ENCODE results near the gene RTBDN.

The RTBDN gene

DNA sequence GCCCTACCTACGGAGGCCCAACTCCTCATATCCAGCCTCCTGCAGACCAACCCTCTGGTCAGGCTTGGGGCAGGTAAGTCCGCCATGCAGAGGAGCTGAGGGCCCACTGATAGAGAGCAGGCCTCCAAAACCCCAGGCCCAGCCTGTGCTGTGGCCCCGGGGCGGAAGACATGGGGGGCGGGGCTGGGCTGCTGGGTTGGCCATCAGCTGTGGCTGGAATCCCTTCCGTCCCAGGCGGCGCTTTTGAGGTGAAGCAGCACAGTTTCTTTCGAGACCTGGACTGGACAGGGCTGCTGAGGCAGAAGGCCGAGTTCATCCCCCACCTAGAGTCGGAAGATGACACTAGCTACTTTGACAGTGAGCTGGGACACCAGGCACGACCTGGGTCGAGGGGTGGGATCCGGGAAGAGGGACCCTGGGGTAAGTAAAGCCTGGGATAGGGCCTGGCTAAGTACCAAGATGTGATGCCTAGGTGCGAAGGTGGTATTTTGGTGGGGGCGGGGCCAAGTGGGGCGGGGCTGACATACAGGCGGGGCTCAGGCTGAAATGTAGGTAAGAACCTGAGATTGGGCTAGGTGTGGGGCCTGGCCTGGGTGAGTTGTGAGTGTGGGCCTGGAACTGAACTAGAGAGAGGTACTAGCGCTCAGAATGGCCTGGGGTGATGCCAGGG is 31.5 kb upstream of the RTBDN start:
- no peak overlapping the region for H3K4me3 ChIP-seq (ENCODE audit: low read depth, low read length)
- TF ChIP-seq, protein P1, sequence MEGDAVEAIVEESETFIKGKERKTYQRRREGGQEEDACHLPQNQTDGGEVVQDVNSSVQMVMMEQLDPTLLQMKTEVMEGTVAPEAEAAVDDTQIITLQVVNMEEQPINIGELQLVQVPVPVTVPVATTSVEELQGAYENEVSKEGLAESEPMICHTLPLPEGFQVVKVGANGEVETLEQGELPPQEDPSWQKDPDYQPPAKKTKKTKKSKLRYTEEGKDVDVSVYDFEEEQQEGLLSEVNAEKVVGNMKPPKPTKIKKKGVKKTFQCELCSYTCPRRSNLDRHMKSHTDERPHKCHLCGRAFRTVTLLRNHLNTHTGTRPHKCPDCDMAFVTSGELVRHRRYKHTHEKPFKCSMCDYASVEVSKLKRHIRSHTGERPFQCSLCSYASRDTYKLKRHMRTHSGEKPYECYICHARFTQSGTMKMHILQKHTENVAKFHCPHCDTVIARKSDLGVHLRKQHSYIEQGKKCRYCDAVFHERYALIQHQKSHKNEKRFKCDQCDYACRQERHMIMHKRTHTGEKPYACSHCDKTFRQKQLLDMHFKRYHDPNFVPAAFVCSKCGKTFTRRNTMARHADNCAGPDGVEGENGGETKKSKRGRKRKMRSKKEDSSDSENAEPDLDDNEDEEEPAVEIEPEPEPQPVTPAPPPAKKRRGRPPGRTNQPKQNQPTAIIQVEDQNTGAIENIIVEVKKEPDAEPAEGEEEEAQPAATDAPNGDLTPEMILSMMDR (IDR thresholded peaks at IDR 0.05; ENCODE audit: insufficient read depth, low read depth, low read length, missing control alignments): no peak
- DNase-seq (ENCODE audit: low read depth): no peak

- TF ChIP-seq, protein P1 (IDR thresholded peaks at IDR 0.05; ENCODE audit: insufficient read depth, low read depth, low read length, missing control alignments): no peak
- no peak overlapping the region for H3K4me3 ChIP-seq (ENCODE audit: low read depth, low read length)
- DNase-seq (ENCODE audit: low read depth): no peak
Measured at GRCh38 chr19:12864721-12865715, 30.6 kb upstream of the RTBDN start.

GRCh38 chr19:12864143-12864542 is 29.8 kb upstream of the RTBDN start:
- no peak for DNase-seq (ENCODE audit: low read depth)
- TF ChIP-seq, protein P1 (IDR thresholded peaks at IDR 0.05; ENCODE audit: insufficient read depth, low read depth, low read length, missing control alignments): no peak
- no peak overlapping the region for H3K4me3 ChIP-seq (ENCODE audit: low read depth, low read length)

DNA sequence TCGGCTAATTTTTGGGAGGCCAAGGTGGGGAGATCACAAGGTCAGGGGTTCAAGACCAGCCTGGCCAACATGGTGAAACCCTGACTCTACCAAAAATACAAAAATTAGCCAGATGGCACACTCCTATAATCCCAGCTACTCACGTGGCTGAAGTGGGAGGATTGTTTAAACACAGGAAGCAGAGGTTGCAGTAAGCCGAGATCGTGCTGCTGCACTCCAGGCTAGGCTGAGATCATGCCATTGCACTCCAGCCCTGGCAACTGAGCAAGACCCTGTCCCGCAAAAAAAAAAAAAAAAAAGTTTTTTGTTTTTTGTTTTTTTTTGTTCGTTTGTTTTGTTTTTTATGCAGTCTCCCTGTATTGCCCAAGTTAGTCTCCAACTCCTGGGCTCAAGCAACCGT is 25.2 kb upstream of the RTBDN start:
- TF ChIP-seq, protein P1 (IDR thresholded peaks at IDR 0.05; ENCODE audit: insufficient read depth, low read depth, low read length, missing control alignments): no peak
- DNase-seq (ENCODE audit: low read depth): no peak

DNA sequence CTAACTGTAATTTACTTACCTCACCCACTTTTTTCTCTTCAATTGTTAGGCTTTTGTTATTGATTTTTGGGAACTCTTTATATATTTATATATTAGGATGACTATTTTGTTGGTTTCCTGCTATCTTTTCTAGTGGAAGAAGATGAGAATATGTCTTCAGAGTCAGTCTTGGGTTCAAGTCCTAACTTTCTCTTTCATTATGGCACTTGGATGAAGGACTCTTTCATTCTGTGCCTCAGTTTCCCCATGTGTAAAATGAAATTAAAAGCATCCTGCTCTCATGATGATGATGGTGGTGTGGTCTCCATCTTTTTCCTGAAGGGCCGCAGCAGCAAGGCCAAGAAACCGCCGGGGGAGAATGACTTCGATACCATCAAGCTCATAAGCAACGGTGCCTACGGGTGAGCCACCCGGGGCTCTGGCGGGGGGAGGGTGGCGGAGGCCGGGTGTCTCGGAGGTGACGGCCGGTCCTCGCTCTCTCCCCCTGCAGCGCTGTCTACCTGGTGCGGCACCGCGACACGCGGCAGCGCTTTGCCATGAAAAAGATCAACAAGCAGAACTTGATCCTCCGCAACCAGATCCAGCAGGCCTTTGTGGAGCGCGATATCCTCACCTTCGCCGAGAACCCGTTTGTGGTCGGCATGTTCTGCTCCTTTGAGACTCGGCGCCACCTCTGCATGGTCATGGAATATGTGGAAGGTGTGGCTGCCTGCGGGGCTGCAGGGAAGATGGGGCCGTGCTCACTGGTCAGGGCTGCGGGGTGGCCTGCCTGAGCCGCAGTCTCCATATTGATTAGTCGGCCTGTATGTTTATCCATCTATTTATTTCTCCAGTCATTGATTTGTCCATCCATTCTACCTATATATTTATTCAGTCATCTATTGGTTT is 23.9 kb upstream of the RTBDN start:
- DNase-seq (ENCODE audit: low read depth): no peak
- no peak overlapping the region for H3K4me3 ChIP-seq (ENCODE audit: low read depth, low read length)
- TF ChIP-seq, protein P1 (IDR thresholded peaks at IDR 0.05; ENCODE audit: insufficient read depth, low read depth, low read length, missing control alignments): no peak

More for the DNA sequence above, 25.2 kb upstream of the RTBDN start:
- H3K4me3 ChIP-seq (ENCODE audit: low read depth, low read length): no peak overlapping the region

GRCh38 chr19:12856653-12857052 is 22.3 kb upstream of the RTBDN start:
- no peak for DNase-seq (ENCODE audit: low read depth)
- TF ChIP-seq, protein P1 (IDR thresholded peaks at IDR 0.05; ENCODE audit: insufficient read depth, low read depth, low read length, missing control alignments): no peak
- no peak overlapping the region for H3K4me3 ChIP-seq (ENCODE audit: low read depth, low read length)
